Tibial nerve (tissue), 4 donors: ENCODE results near the gene NID1. TPM values are rescaled to one million over a fixed set of nuclear protein-coding genes. Genes with fewer than 3 reads are reported as not detected.
"Not testable (repeated sequence)": the region's sequence is repeated elsewhere in the genome, so short reads cannot be mapped to it uniquely, and the experiment has no call there.

Source experiments
- DNase-seq, 2 donors: peaks; one replicate each; pipeline ENCODE4 v3.0.0-alpha.2; 2019; ENCODE audit warnings: low spot score in 2 of 2
- H3K27ac ChIP-seq, 4 donors: fragments of 200-600 bp; sonication (generic) in 3 of 4; one replicate each; pipeline ENCODE4 v1.5.1; 2017 to 2019; ENCODE audit warnings: mild to moderate bottlenecking in 1 of 4
- H3K27me3 ChIP-seq, 2 donors: fragments of 200-600 bp; sonication (generic) in 1 of 2; one replicate each; pipeline versions ENCODE4 v1.5.1 to v1.6.0; 2017 to 2019
- H3K36me3 ChIP-seq, 3 donors: fragments of 200-600 bp; sonication (generic); one replicate each; pipeline ENCODE4 v1.5.1; 2018 to 2019
- H3K4me1 ChIP-seq, 4 donors: fragments of 200-600 bp; sonication (generic) in 3 of 4; one replicate each; pipeline ENCODE4 v1.5.1; 2017 to 2019
- H3K4me3 ChIP-seq, 4 donors: fragments of 200-600 bp; sonication (generic) in 3 of 4; one replicate each; pipeline ENCODE4 v1.5.1; 2017 to 2019; ENCODE audit warnings: mild to moderate bottlenecking in 1 of 4, moderate library complexity in 1 of 4
- H3K9me3 ChIP-seq, 4 donors: fragments of 200-600 bp; sonication (generic) in 3 of 4; one replicate each; pipeline ENCODE4 v1.5.1; 2017 to 2019
- CTCF ChIP-seq, 5 experiments: fragments of 200-600 bp in 3 of 5; fragments of 450-650 bp in 2 of 5; sonication (generic) in 3 of 5; IDR thresholded peaks; one replicate each; pipeline ENCODE4 v1.5.1; 2016 to 2019; ENCODE audit warnings: antibody characterized with exemption in 5 of 5, mild to moderate bottlenecking in 3 of 5, moderate library complexity in 2 of 5
- EP300 ChIP-seq, 2 donors: sonication (generic); formaldehyde crosslinking; IDR thresholded peaks; one replicate each; pipeline ENCODE4 v1.6.1; 2017; ENCODE audit warnings: antibody characterized with exemption in 2 of 2, mild to moderate bottlenecking in 1 of 2
- POLR2A ChIP-seq, 2 donors: fragments of 450-650 bp; IDR thresholded peaks; one replicate each; pipeline ENCODE4 v1.6.1; 2017; ENCODE audit warnings: antibody characterized with exemption in 2 of 2, mild to moderate bottlenecking in 2 of 2, moderate library complexity in 2 of 2
- WGBS, 2 donors: methylation state at CpG; one replicate each; pipeline ENCODE4 v1.1.5; 2018; 5-methylcytosine and 5-hydroxymethylcytosine counted together
- total RNA-seq, 4 donors: library from RNA; depleted of rRNA; stranded (reverse); fragments of >200 nt; gene quantifications; one replicate each; pipeline ENCODE4 v1.1.0, GENCODE V29; 2016

The NID1 gene
- total RNA-seq, 4 donors from 2014 or later = 192 to 321 (median 215) TPM

- no peaks in the 10 kb centered on the region for H3K9me3 ChIP-seq
- H3K4me1 ChIP-seq = no peaks in the 10 kb centered on the region
- 54 to 73% methylated on average over 2 of the region's 2 CpGs for WGBS, 2 donors
- H3K4me3 ChIP-seq = no peak overlapping the region
- no peak overlapping the region for H3K27ac ChIP-seq
- H3K36me3 ChIP-seq = no peaks in the 10 kb centered on the region
- no peak for TF ChIP-seq POLR2A (IDR thresholded peaks at IDR 0.05)
- no peak for TF ChIP-seq EP300 (IDR thresholded peaks at IDR 0.05)
- no peak for TF ChIP-seq CTCF (IDR thresholded peaks at IDR 0.05)
- DNase-seq = no peak
- H3K27me3 ChIP-seq = no peaks in the 10 kb centered on the region
Observed at GRCh38 chr1:236078993-236079392, 14.1 kb upstream of the NID1 start.

GRCh38 chr1:236078077-236078476, 13.2 kb upstream of the NID1 start:
- H3K27ac ChIP-seq, H3K4me3 ChIP-seq, DNase-seq, H3K36me3 ChIP-seq, H3K27me3 ChIP-seq, H3K9me3 ChIP-seq, H3K4me1 ChIP-seq: not testable (repeated sequence)
- 94% methylated on average over 4 of the region's 4 CpGs for WGBS, 2 donors

GRCh38 chr1:236075848-236076247, 11.0 kb upstream of the NID1 start:
- 76 to 83% methylated on average over 4 of the region's 4 CpGs for WGBS, 2 donors
- Histone ChIP-seq H3K9me3 (peaks cover 0 to under 1% (median 0%) of the 10 kb centered on the region in 4 donors), H3K4me1 (no peaks in the 10 kb centered on the region), H3K27me3 (no peaks in the 10 kb centered on the region), H3K27ac (no peak overlapping the region), H3K36me3 (no peaks in the 10 kb centered on the region), H3K4me3 (no peak overlapping the region)
- TF ChIP-seq CTCF (IDR thresholded peaks at IDR 0.05) (no peak), POLR2A (IDR thresholded peaks at IDR 0.05) (no peak), EP300 (IDR thresholded peaks at IDR 0.05) (no peak)
- no peak for DNase-seq

GRCh38 chr1:236073307-236073897, 8.5 kb upstream of the NID1 start:
- DNase-seq = no peak
- peaks cover 0 to 7% (median 1%) of the 10 kb centered on the region in 4 donors for H3K9me3 ChIP-seq
- H3K36me3 ChIP-seq = no peaks in the 10 kb centered on the region
- WGBS, 2 donors = 58 to 62% methylated on average over 4 of the region's 4 CpGs
- no peak overlapping the region for H3K27ac ChIP-seq
- H3K4me1 ChIP-seq = peaks cover 0 to 5% (median 0%) of the 10 kb centered on the region in 4 donors
- TF ChIP-seq EP300 (IDR thresholded peaks at IDR 0.05) (no peak), CTCF (IDR thresholded peaks at IDR 0.05) (no peak), POLR2A (IDR thresholded peaks at IDR 0.05) (no peak)
- no peaks in the 10 kb centered on the region for H3K27me3 ChIP-seq
- no peak overlapping the region for H3K4me3 ChIP-seq

GRCh38 chr1:236072001-236072400, 7.1 kb upstream of the NID1 start:
- WGBS, 2 donors = 91% methylated on average over 5 of the region's 5 CpGs
- no peaks in the 10 kb centered on the region for H3K27me3 ChIP-seq
- TF ChIP-seq EP300 (IDR thresholded peaks at IDR 0.05) (no peak), POLR2A (IDR thresholded peaks at IDR 0.05) (no peak), CTCF (IDR thresholded peaks at IDR 0.05) (no peak)

GRCh38 chr1:236070753-236071152, 5.9 kb upstream of the NID1 start:
- no peak overlapping the region for H3K4me3 ChIP-seq
- H3K4me1 ChIP-seq = peaks cover 0 to 31% (median 8%) of the 10 kb centered on the region in 4 donors
- peaks cover 0 to 7% (median 1%) of the 10 kb centered on the region in 4 donors for H3K9me3 ChIP-seq
- H3K27ac ChIP-seq = no peak overlapping the region
- no peaks in the 10 kb centered on the region for H3K27me3 ChIP-seq
- no peaks in the 10 kb centered on the region for H3K36me3 ChIP-seq
- DNase-seq = no peak
- TF ChIP-seq POLR2A (IDR thresholded peaks at IDR 0.05) = no peak
- TF ChIP-seq CTCF (IDR thresholded peaks at IDR 0.05) = no peak
- no peak for TF ChIP-seq EP300 (IDR thresholded peaks at IDR 0.05)

More at GRCh38 chr1:236072001-236072400, 7.1 kb upstream of the NID1 start:
- H3K9me3 ChIP-seq = peaks cover 0 to 7% (median 1%) of the 10 kb centered on the region in 4 donors
- DNase-seq = no peak
- no peak overlapping the region for H3K27ac ChIP-seq
- no peaks in the 10 kb centered on the region for H3K36me3 ChIP-seq
- no peak overlapping the region for H3K4me3 ChIP-seq
- peaks cover 0 to 19% (median 2%) of the 10 kb centered on the region in 4 donors for H3K4me1 ChIP-seq
